ES-I3 (cell line): ENCODE results near the gene SCEL.
"Not testable (repeated sequence)": the region's sequence is repeated elsewhere in the genome, so short reads cannot be mapped to it uniquely, and the experiment has no call there.

ENCODE experiments used
- H3K36me3 ChIP-seq: 2 replicates; pipeline ENCODE4 v1.6.1; 2013; ENCODE audit warnings: mild to moderate bottlenecking, low read length, control low read depth, moderate library complexity; ENCODE audit not compliant: insufficient read depth
- H3K4me1 ChIP-seq: 2 replicates; pipeline ENCODE4 v1.6.1; 2013; ENCODE audit warnings: mild to moderate bottlenecking, control low read depth, low read length; ENCODE audit not compliant: insufficient read depth
- H3K9ac ChIP-seq: 2 replicates; pipeline ENCODE4 v1.6.1; 2013; ENCODE audit warnings: low read depth, mild to moderate bottlenecking, low read length, moderate library complexity
- H3K9me3 ChIP-seq: 2 replicates; pipeline ENCODE4 v1.6.1; 2013; ENCODE audit warnings: mild to moderate bottlenecking, low read length, moderate library complexity; ENCODE audit not compliant: control insufficient read depth, insufficient read depth

Gene SCEL

DNA sequence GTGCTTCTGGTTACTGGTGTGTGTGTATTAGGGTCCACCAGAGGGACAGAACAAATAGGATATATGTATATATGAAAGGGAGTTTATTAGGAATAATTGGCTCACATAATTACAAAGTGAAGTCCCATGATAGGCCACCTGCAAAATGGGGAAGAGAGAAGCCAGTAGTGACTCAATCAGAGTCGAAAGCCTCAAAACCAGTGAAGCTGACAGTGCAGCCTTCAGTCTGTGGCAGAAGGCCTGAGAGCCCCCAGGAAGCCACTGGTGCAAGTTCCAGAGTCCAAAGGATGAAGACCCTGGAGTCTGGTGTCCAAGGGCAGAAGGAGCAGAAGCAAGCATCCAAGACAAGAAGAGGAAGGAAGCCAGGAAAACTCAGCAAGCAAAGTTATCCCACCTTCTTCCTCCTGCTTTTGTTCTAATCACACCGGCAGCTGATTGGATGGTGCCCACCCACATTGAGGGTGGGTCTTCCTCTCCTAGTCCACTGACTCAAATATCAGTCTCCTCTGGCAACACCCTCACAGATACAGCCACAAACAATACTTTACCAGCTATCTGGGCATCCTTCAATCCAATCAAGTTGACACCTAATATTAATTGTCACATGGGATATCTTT, 21.7 kb upstream of the SCEL start:
- no peaks in the 10 kb centered on the region; the same call in 1 of the 2 replicates for H3K9me3 ChIP-seq
- H3K4me1 ChIP-seq: 0 out of 2 replicates have a peak, but pooled peaks cover 4% of the 10 kb centered on the region
- no peaks in the 10 kb centered on the region for H3K36me3 ChIP-seq
- no peak overlapping the region for H3K9ac ChIP-seq

DNA sequence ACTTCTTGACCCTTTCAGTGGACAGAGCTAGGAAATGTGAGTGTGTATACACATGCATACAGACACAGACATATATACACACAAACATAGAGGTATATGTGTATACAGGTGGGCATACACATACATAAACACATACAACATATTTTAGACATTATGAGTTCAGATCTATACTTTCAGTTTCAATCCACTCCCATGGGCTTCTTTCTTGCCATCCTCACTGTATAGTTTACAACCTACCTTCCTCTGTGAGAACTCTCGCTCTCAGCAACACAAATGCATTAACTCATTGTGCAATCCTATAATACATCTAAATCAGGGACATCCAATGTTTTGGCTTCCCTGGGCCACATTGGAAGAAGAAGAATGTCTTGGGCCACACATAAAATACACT, 21.2 kb upstream of the SCEL start:
- Histone ChIP-seq H3K4me1 (0 out of 2 replicates have a peak, but pooled peaks cover 4% of the 10 kb centered on the region), H3K36me3 (no peaks in the 10 kb centered on the region), H3K9ac (no peak overlapping the region)

DNA sequence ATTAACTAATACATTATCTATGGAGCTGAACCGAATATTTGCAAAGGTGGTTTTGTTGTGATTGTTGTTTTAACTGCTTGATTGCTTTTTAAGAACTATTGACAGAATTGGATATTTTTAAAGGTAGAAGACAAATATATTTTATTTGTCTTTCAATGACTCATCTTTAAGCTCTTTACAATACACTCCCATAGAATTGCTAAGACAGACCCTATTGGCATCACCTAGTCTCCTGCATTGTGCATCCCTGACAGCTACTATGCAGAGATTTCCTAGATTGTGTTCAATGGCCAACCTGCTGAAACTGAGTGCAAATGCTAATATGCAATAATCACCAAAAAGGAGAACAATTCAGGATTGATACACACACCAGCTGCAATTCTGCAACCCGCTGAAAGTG, 19.7 kb upstream of the SCEL start:
- H3K9ac ChIP-seq: no peak overlapping the region
- no peaks in the 10 kb centered on the region for H3K36me3 ChIP-seq

More for the DNA sequence above, 21.2 kb upstream of the SCEL start:
- no peaks in the 10 kb centered on the region; the same call in 1 of the 2 replicates for H3K9me3 ChIP-seq

DNA sequence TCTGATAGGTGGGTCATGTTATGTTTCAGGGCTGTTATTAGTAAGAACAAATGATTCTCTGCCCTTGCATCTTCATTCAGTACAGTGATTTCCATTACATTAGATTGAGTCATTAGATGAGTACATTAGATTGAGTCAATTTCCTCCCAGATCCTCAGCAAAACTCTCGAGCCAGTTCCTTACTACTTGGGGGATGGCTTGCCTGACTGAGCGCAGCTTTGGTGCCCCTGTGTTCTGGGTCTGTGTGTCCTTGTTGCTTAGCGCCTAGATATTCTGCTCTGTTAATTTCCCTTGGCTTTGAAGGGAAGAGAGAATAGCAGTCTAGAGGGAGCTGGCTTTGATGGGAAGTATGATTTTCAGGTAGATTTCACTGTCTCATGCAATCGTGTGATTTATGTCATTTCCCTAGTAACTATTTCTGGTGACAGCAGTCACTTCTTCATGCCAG, 19.1 kb upstream of the SCEL start:
- peaks cover 3% of the 10 kb centered on the region; the same call in 1 of the 2 replicates for H3K4me1 ChIP-seq
- H3K9ac ChIP-seq: no peak overlapping the region
- H3K9me3 ChIP-seq: no peaks in the 10 kb centered on the region; the same call in 1 of the 2 replicates
- no peaks in the 10 kb centered on the region for H3K36me3 ChIP-seq

More for the DNA sequence above, 19.7 kb upstream of the SCEL start:
- Histone ChIP-seq H3K9me3 (no peaks in the 10 kb centered on the region; the same call in 1 of the 2 replicates), H3K4me1 (no peaks in the 10 kb centered on the region)

DNA sequence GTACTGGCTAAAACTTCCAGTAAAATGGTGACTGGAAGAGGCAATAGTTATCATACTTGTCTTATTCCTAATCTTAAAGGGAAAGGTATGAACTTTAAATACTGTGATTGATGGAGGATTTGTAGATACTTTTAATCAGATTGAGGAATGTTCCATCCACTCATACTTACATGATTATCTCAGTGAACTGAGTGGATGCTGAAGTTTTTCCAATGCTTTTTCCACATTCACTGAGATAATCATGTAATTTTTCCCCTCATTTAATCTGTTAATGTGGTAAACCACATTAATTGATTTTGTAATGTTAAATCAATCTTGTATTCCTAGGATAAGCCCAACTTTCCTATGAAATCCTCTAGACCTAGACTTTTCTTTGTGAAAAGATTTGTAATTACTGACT, 17.2 kb upstream of the SCEL start:
- H3K9ac ChIP-seq: no peak overlapping the region
- H3K4me1 ChIP-seq: peaks cover 3% of the 10 kb centered on the region; the same call in 1 of the 2 replicates
- no peaks in the 10 kb centered on the region for H3K9me3 ChIP-seq
- no peaks in the 10 kb centered on the region for H3K36me3 ChIP-seq

DNA sequence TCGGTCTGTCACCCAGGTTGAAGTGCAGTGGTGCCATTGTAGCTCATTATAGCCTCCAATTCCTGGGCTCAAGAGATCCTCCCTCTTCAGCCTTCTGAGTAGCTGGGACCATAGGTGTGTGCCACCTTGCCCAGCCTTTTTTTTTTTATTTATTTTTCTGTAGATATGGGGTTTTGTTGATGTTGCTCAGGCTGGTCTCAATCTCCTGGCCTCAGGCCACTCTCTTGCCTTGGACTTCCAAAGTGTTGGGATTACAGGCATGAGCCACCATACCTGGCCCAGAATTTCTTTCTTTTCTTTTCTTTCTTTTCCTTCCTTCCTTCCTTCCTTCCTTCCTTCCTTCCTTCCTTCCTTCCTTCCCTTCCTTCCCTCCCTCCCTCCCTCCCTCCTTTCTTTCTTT, 16.1 kb upstream of the SCEL start:
- not testable (repeated sequence) for H3K4me1 ChIP-seq, H3K9me3 ChIP-seq, H3K9ac ChIP-seq, H3K36me3 ChIP-seq

DNA sequence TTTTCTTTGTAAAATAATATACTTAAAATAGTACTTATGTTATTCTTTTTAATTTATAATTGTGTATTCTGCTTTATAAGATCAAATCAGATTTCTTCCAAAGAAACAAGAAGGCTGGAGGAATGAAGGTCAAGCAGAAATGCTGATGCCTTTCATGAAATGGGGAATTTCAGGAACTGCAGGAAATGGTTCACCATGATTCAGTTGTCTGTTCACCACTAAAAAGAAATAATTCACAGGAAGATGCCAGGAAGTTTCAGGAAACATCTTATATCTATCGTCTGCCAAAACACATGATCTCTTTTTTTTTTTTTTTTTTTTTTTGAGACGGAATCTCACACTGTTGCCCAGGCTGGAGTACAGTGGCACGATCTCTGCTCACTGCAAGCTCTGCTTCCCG, 15.7 kb upstream of the SCEL start:
- Histone ChIP-seq H3K4me1 (peaks cover 3% of the 10 kb centered on the region; the same call in 1 of the 2 replicates), H3K36me3 (no peaks in the 10 kb centered on the region), H3K9ac (no peak overlapping the region), H3K9me3 (no peaks in the 10 kb centered on the region)

DNA sequence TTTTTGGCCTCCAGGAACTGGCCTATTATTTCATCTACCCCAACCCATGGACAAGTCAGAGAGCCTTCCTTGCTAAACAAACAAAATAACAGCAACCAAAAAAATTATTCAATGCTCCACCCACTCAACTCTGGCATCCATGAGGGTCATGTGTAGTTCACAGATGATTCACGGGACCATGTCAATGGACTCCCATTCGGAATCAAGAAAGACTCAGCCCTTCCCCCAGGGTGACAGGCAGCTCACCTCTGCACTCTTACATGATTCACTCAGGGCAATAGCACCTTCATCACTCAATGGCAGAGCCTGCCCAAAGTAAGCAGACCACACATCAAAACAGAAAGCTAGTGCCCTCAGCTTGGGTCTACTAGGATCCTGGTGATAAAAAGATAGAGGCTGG, 14.3 kb upstream of the SCEL start:
- no peak overlapping the region for H3K9ac ChIP-seq
- H3K9me3 ChIP-seq: no peaks in the 10 kb centered on the region
- no peaks in the 10 kb centered on the region for H3K36me3 ChIP-seq
- H3K4me1 ChIP-seq: peaks cover 3% of the 10 kb centered on the region; the same call in 1 of the 2 replicates

DNA sequence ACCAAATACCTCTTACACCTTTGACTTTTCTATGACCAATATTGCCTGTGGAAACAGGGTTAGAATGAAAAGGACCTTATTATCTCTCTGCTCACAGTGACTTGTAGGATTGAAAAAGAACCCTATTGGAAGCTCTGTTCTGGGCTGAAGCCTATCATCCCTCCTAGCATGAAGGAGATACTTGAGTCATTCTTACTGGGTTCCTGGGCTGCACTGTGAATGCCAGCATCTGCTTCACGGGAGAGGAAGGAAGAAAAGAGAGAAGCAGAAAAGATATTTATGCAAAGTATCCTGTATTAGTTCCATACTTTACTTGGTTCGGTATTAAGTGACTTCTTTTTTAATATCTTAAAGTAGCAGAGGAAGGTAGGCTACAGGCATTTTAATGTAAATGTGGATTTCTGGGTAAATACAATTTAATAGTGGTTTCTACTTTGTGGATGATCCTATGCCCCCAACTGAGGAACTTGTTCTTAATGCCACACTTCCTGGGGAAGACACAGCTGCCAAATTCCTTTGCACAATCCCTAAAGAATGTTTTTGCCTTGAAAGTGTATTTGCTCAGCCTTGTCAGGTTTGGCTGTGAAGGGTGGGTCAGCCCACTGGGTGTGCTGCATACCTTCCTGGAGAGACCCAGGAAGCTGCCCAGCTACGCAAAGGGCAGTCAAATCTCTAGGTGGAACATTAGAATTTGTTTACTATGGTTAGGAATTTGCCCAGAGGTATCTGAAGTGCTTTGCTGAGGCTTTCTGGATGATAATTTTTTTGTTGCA, 13.7 kb upstream of the SCEL start:
- peaks cover 3% of the 10 kb centered on the region; the same call in 1 of the 2 replicates for H3K4me1 ChIP-seq
- H3K9me3 ChIP-seq: no peaks in the 10 kb centered on the region
- no peaks in the 10 kb centered on the region for H3K36me3 ChIP-seq
- no peak overlapping the region for H3K9ac ChIP-seq

DNA sequence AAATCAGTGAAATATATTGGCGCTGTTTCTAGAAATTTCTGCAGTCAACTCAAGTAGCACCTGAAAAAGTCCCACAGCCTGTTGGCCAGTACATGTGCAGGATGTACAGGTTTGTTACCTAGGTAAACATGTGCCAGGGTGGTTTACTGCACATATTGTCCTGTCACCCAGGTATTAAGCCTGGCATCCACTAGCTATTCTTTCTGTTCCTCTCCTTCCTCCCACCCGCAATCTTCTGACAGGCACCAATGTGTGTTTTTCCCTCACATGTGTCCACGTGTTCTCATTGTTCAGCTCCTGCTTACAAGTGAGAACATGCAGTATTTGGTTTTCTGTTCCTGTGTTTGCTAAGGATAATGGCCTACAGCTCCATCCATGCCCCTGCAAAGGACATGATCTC, 13.1 kb upstream of the SCEL start:
- no peaks in the 10 kb centered on the region for H3K36me3 ChIP-seq
- no peaks in the 10 kb centered on the region for H3K9me3 ChIP-seq
- peaks cover 3% of the 10 kb centered on the region; the same call in 1 of the 2 replicates for H3K4me1 ChIP-seq
- no peak overlapping the region for H3K9ac ChIP-seq

DNA sequence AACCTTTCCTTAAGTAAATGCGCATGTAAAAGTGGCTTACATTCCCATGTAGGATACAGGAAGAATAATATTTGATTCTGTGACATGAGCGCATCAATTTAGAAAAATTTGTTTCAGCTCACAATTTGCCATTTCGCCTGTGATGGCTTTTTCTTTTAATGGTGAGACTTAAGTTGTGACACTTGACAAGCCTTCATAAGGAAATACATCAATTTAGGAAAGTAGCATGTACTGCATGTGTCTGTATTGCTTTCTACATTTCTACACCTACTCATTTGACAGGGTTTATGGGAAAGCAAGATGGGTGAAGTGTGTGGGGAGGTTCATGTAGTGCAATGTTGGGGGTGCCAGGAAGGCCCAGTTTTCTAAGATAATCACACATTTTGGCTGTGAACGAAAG, 12.1 kb upstream of the SCEL start:
- Histone ChIP-seq H3K36me3 (no peaks in the 10 kb centered on the region), H3K9ac (no peak overlapping the region), H3K4me1 (peaks cover 3% of the 10 kb centered on the region; the same call in 1 of the 2 replicates), H3K9me3 (no peaks in the 10 kb centered on the region)

DNA sequence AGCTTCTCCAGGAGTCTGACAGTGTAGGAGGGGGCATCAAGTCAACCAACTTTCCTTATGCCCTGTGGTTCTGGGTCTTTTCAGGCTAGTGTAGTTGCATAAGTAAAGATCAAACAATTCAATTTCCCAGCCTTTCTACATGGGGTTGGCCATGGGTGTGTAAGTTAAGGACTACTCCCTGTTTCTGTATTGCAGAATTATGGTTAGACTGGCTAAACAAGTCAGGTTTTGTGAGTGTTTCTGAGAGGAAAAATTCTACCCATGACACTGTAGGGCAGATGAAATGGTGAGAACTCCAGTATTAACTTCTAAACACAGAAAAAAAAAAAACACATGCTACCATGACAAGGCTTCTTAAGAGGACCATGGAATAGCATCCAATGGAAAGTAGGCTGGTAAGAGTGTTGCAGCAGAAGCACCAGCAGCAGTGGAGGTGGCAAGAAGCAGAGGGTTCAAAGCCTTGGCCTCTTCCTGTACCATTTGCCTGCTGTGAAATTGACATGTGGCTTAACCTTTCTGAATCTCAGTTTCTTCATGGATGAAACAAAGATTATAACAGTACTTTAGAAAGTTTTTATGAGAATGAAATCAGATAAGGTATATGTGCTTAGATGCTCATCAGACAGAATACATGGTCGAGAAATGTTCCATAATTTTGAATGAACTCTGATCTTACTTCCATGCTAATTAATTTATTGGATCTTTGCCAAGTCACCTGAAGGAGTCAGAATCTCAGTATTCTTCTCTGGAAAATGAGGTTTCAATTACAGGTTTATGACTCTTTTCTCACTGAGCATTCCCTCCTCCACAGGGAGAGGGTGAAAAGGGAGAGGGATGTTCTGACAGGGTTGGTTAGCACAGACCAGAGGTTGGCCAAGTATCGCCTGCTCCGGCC, 11.4 kb upstream of the SCEL start:
- Histone ChIP-seq H3K9ac (no peak overlapping the region), H3K36me3 (no peaks in the 10 kb centered on the region), H3K4me1 (peaks cover 3% of the 10 kb centered on the region; the same call in 1 of the 2 replicates), H3K9me3 (no peaks in the 10 kb centered on the region)

DNA sequence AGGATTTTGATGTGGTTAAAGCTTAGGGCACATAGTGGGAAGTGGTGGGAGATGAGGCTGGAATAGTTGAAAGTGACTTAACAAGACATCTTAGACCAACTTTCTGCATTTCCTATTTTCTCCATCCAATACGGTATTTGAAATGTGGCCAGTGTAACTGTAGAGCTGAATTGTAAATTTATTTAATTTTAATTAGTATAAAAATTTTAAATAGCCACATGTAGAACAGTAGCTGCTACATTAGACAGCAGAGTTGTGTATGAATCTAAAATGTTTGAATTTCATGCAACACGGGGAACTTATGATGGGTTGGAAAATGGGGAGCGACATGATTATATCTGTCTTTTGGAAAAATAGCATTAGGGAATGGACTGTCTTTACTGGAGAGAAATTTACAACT, 7.1 kb upstream of the SCEL start:
- Histone ChIP-seq H3K4me1 (no peaks in the 10 kb centered on the region), H3K9ac (no peak overlapping the region), H3K9me3 (no peaks in the 10 kb centered on the region), H3K36me3 (no peaks in the 10 kb centered on the region)

DNA sequence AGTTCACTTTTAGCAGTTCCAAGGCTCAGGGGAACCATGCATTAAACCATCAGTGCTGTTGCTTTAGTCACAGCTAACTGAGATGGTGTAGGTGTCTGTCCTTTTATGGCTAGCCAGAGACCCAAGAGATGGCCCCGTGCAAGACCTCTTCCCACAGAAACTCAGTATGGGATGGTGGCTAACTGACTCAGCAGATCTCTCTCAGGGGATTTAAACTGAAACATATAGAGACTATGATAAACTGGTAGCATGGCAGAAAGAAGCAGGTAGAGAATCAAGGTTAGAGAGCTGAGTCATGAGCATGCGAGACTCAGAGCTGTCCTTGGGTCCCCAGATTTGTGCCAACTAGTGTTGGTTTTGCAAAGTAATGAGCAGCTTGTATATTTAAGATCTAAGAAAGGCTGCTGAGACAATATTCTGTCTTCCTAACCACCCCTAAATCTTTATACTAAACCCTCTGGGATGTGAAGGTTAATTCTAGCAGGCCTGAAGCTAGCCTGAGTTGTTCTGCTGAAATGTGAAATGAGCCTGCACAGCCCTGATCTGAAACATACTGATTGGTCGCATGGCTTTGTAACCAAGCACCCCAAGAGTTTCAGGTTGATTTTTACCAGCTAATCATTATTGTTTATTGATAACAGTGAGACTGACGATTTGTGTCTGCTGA, 6.5 kb upstream of the SCEL start:
- Histone ChIP-seq H3K9ac (no peak overlapping the region), H3K9me3 (no peaks in the 10 kb centered on the region), H3K36me3 (no peaks in the 10 kb centered on the region), H3K4me1 (no peaks in the 10 kb centered on the region)
